Fibroblast of lung (primary cell): ENCODE results near the gene C19orf81.

ENCODE experiments used
- EZH2 ChIP-seq: IDR thresholded peaks from 2 replicates; pipeline ENCODE4 v1.5.1; 2012; ENCODE audit warnings: low read length, control low read depth, mild to moderate bottlenecking; ENCODE audit errors: missing control alignments
- TF ChIP-seq, protein P1 (sequence below), 2 donors: IDR thresholded peaks in 1 of 2; conservative IDR thresholded peaks in 1 of 2; 1 replicate in 1 of 2; 2 replicates in 1 of 2; pipeline ENCODE4 v1.5.1; 2011 to 2012; ENCODE audit warnings: low read length in 2 of 2, control low read depth in 1 of 2, inconsistent platforms in 1 of 2, low read depth in 1 of 2, mild to moderate bottlenecking in 1 of 2

DNA sequence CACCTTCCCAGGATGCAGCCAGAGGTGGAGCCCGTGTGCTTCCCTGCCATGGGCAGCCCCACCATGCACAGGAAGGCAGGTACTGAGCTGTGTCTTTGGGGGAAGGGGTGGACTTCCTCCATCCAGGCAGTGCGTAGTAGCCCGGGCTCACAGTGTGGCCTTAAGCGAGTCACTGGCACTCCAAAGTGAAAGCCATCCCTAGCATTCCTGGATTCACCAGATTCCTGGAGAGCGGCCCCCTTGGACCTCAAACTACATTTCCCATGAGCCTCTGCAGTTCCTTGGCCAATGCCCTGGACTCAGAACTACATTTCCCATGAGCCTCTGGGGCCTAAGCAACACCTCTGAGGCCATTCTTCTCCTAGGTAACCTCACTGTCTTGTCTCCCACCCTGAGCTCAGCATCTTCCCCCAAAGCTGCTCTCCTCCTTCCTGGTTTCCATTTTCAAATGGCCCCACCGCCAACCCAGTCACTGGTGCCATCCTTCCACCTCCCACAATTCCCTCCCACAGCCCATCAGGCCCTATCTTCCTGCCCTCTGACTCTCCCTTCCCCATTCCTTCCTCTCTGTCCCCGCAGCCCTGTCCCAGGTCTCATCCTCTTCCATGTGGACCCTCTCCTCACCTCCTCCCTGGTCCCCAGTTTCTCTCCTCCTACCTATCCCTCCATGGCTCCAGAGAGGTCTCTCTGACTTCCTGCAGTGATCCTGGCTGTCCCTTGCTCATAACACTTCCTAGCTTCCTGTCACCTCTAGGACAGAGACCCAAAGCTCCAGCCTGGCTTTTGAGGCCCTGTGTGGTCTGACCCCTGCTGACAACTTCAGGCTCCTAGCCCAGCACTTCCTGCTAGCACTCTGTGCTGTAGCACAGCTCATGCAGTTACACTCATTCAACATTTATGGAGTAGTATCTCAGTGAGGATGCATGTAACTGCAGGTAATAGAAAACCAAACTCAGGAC is at the start of gene C19orf81:
- TF ChIP-seq, protein P1, sequence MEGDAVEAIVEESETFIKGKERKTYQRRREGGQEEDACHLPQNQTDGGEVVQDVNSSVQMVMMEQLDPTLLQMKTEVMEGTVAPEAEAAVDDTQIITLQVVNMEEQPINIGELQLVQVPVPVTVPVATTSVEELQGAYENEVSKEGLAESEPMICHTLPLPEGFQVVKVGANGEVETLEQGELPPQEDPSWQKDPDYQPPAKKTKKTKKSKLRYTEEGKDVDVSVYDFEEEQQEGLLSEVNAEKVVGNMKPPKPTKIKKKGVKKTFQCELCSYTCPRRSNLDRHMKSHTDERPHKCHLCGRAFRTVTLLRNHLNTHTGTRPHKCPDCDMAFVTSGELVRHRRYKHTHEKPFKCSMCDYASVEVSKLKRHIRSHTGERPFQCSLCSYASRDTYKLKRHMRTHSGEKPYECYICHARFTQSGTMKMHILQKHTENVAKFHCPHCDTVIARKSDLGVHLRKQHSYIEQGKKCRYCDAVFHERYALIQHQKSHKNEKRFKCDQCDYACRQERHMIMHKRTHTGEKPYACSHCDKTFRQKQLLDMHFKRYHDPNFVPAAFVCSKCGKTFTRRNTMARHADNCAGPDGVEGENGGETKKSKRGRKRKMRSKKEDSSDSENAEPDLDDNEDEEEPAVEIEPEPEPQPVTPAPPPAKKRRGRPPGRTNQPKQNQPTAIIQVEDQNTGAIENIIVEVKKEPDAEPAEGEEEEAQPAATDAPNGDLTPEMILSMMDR (conservative IDR thresholded peaks at IDR 0.05 in 1 of 2, IDR thresholded peaks at IDR 0.05 in 1 of 2; ENCODE audit: low read depth in 1 of 2, low read length in 2 of 2), result no peak
- TF ChIP-seq EZH2, result no peak
